GM21786 (cell line): ENCODE results near the gene LETM1.

ENCODE experiments used
- ATAC-seq: cut with Tn5 transposase; IDR thresholded peaks from one replicate; pipeline ENCODE4 v1.9.1; 2021; ENCODE audit not compliant: unreplicated experiment

The LETM1 gene

DNA sequence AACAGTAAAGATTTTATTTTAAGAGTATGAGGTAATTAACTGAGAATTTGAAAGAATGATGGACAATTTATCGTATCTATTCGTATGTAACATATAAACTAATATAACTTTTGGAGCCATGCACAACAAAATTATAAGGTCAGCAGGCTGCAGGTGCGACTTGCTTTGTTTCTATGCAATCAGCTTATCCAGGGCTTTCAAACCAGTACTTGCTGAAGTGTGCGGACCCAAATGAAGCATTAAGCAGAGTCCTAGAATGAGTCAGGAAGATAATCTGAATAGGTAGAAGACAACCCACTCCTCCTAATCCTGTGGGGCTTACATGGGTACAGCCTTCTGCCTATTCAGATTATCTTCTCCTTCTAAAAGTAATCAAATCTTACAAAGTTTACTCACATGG, 17.3 kb upstream of the LETM1 start:
- no peak for ATAC-seq

DNA sequence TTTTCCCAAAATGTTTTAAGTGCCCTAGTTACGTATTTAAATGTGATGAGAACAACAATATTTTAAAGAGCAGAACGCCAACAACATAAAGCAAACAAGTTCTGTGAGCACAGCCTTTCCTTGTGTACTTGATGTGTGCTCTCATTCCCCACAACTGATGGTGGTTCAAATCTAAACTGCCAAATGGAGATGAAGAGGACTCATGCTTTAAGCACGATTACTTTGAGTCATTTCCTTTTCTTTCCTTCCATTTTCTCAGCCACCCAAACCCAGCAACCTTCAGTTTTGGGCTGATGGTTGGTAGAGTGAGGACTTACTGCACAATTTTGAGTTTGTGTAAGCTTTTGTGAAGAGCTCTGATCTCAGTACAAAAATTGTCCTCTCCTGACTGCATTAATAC, 16.9 kb upstream of the LETM1 start:
- no peak for ATAC-seq

DNA sequence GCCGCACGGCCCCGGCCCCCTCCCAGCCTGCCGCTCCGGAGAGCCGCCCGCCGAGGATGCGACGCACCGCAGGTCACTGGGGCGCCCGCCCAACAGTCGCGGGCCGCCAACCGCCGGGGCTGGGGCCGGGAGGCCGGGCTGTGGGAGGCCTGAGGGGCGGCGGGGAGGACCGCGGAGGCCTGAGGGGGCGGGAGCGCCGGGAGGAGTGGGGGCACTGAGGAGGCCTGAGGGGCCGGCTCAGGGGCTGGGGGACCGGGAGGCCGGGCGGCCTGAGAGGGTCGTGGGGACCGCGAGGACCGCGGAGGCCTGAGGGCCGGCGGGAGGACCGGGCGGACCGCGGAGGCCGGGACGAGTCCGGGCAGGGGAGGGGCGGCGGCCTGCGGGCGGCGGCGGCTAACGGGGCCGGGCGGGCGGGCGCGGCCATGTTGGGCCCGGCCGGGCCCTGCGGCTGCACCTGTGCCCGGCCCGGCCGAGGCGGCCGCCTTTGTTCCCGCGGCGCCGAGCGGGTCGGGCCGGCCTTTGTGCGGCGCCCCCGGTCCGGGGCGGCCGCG, 15.6 kb upstream of the LETM1 start:
- no peak for ATAC-seq

DNA sequence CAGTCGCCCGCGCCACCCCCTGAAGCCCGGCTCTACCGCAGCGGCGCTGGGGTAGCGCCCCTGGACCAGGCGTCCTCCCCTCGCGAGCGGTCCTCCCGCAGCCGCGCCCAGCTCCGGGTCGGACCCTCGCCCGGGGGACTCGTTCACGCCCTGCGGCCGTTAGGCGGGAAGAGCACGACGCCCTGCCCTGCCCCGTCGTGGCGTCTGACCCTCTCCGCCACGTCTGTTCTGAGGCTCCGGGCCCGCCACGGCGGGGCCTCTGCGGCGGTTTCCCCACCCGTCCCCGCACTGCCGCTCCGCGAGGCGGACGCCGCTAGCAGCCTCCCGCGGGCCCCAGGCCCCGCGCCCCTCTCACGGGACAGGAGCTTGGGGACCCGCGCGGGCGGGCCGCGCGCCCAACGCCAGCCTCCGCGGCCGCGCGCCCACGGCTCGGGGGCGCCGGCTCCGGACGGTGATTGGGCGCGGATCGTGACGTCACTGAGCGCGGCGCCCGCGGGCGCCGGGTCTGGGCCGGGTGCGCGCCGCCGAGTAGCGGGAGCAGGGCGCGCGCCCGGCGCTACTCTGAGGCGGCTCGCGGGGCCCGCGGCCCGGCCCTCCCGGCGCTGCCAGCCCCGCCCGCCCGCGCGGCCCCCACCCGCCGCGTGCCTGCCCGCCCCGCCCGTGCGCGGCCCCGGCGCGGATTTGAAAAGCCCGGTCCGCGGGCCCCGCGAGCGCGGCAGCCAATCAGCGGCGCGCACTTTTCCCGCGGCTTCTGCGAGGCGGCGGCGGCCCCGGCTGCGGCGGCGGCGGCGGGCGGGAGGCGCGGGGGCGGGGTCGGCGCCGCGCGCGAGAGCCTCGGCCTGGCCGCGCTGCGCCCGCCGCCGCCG, 14.9 kb upstream of the LETM1 start, which contains the start of gene NSD2:
Gene NSD2 (plus strand): TSS at position 816 of the 866 bp plus-strand sequence. CDS start 29,262 bp downstream, outside the sequence.
- peak; percentile 57 for ATAC-seq

GRCh38 chr4:1870328-1870577, 14.3 kb upstream of the LETM1 start:
- peak; percentile 59 for ATAC-seq

DNA sequence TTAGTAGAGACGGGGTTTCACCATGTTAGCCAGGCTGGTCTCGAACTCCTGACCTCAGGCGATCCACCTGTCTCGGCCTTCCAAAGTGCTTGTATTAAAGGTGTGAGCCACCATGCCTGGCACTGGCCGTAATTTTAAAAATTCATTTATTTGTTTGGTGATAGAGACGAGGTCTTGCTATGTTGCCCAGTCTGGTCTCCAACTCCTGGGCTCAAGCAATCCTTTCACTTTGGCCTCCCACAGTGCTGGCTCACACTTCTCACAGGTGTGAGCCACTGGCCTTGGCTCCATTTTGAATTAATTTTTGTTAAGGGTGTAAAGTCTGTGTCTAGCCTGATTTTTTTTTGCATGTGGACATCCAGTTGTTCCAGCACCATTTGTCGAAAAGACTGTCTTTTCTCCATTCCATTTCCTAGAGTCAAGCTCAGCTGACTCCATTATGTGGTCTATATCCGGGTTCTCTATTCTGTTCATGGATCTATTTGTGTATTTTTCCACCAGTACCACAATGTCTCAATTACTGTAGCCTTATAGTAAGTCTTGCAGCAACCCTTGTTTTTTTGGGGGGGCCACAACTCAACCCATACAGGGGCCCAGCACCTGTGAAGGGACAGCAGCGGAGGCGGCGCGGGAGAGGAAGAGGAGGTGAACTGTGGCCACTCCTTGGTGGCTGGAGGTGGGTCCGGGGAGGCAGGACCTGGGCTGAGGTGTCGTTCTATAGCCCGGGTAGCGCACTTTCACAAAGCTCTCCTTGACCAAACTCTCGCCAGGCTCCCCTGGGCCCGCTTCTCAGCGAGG, 13.8 kb upstream of the LETM1 start:
- peak; percentile 6 for ATAC-seq

- ATAC-seq = no peak
Observed at GRCh38 chr4:1868912-1869311, 13.0 kb upstream of the LETM1 start.

GRCh38 chr4:1868293-1868692, 12.3 kb upstream of the LETM1 start:
- no peak for ATAC-seq

GRCh38 chr4:1866189-1866661, 10.3 kb upstream of the LETM1 start:
- ATAC-seq = no peak

- no peak for ATAC-seq
Observed at GRCh38 chr4:1864076-1865008, 8.4 kb upstream of the LETM1 start.

- no peak for ATAC-seq
Observed at GRCh38 chr4:1863297-1864033, 7.5 kb upstream of the LETM1 start.

GRCh38 chr4:1862961-1863296, 7.0 kb upstream of the LETM1 start:
- ATAC-seq = no peak

- no peak for ATAC-seq
Observed at GRCh38 chr4:1862055-1862911, 6.3 kb upstream of the LETM1 start.

DNA sequence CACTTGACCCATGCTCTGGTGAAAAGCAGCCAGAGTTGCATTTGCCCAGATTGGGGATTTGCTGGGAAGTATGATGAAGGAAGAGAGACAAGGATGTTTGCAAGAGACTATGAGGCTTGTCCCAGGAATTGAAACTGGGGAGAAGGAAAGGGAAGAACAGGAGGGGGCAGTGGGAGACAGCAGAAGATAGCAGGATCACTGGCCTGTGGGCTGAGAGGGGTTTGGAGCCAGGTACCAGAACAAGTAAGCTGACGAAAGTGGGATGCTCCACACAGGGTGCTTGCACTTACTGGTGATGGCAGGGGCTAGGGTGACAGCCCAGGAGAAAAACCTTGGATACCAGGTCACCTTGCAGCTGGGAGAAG, 3.4 kb upstream of the LETM1 start:
- no peak for ATAC-seq

GRCh38 chr4:1857931-1858330, 2.0 kb upstream of the LETM1 start:
- ATAC-seq = no peak

- ATAC-seq = peak; percentile 2
Observed at GRCh38 chr4:1856943-1857699, 1.2 kb upstream of the LETM1 start.

GRCh38 chr4:1855333-1856070, 454 bp downstream of the LETM1 start:
- no peak for ATAC-seq

DNA sequence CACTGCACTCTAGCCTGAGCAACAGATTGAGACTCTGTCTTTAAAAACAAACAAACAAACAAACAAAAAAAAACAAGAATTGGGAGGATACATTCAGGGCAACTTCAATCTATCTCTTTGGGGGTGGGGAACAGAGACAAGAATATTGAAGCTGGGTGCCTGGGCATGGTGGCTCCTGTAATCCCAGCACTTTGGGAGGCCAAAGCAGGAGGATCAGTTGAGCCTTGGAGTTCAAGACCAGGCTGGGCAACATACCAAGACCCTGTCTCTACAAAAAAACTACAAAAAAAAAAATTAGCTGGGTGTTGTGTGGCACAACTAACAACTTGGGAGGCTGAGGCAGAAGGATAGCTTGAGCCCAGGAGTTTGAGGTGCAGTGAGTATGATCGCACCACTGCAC, 1.2 kb downstream of the LETM1 start:
- no peak for ATAC-seq
